VCaP (cell line): ENCODE measurements around the gene TNIK.

Experiments used
- H3K27ac ChIP-seq: fragments of 450-650 bp; 2 replicates; pipeline ENCODE4 v1.5.1; 2017
- TF ChIP-seq, protein P1 (sequence below): fragments of 450-650 bp; conservative IDR thresholded peaks from 2 replicates; pipeline ENCODE4 v1.5.1; 2017; ENCODE audit warnings: mild to moderate bottlenecking, moderate library complexity

Gene TNIK

DNA sequence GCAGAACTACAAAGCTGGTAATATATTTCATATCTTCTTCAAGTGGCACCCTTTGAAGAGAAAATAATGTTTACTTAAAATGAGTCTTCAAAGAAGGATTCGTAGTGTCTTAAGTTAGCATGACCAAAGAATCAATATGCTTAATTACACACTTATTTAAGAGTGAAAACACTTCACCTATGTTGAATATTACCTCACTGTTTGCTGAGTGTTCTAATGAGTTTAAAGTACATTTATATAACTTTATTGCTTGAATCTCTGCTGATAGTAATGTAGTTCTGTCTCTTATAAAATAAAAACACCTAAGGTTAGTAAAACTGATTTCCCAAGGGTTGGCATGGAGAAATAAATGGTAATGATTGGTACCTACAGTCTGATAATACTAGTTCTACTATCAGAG is 290.3 kb downstream of the TNIK start:
- TF ChIP-seq, protein P1, sequence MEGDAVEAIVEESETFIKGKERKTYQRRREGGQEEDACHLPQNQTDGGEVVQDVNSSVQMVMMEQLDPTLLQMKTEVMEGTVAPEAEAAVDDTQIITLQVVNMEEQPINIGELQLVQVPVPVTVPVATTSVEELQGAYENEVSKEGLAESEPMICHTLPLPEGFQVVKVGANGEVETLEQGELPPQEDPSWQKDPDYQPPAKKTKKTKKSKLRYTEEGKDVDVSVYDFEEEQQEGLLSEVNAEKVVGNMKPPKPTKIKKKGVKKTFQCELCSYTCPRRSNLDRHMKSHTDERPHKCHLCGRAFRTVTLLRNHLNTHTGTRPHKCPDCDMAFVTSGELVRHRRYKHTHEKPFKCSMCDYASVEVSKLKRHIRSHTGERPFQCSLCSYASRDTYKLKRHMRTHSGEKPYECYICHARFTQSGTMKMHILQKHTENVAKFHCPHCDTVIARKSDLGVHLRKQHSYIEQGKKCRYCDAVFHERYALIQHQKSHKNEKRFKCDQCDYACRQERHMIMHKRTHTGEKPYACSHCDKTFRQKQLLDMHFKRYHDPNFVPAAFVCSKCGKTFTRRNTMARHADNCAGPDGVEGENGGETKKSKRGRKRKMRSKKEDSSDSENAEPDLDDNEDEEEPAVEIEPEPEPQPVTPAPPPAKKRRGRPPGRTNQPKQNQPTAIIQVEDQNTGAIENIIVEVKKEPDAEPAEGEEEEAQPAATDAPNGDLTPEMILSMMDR: no peak
- H3K27ac ChIP-seq: no peak overlapping the region

DNA sequence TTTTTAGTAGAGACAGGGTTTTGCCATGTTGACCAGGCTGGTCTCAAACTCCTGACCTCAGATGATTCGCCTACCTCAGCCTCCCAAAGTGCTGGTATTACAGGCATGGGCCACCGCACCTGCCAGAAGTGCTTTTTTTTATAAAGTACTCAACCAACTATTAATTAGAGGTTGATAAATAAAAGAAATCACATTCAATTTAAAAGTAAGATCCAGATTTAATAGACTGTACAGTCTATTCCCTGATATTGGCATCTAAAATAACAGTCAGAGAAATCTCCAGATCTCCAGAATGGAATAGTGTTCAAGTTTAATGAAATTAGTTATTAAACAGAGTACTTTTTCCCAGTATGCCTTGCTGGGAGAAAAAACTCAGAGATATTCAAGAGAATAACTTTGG is 290.8 kb downstream of the TNIK start:
- TF ChIP-seq, protein P1: no peak
- H3K27ac ChIP-seq: no peak overlapping the region

DNA sequence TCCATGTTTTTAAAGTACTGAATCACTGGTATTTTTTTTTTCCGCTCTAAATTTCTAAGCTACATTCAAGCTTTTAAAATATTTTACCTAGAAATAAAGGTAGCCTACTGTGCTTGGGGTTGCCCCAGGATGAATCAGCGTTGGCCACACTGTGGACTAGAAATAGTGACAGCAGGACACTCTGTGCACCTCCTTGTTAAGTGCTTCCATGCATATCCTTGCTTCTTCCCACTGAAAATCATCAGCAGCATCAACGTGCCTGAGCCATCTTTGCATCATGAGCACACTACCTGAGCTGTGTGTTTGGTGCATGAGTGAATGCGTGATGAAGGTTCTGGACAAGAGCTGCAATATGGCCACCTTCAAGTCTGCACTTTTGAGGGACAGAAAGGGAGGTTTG is 291.7 kb downstream of the TNIK start:
- TF ChIP-seq, protein P1: no peak; the same call in 1 of the 2 replicates
- no peak overlapping the region for H3K27ac ChIP-seq

DNA sequence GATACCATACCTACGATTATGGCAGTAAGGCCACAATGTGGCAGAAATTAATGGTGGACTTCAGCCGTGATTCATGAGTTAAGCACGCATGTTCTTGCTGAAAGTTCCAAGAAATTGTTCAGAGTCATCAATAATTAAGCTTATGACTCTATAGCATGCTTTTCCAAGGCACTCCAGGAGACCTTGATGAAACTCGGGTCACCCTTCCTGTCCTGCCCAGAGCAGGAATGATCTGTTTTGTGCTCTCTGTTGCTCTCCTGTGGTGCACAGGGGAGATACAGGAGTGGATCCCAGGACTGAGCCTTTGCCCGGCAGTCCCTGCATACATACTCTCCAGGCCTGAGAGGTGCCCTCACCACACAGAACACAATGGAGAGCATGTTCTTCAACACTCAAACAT is 292.1 kb downstream of the TNIK start:
- H3K27ac ChIP-seq: no peak overlapping the region
- TF ChIP-seq, protein P1: no peak; the same call in 1 of the 2 replicates

DNA sequence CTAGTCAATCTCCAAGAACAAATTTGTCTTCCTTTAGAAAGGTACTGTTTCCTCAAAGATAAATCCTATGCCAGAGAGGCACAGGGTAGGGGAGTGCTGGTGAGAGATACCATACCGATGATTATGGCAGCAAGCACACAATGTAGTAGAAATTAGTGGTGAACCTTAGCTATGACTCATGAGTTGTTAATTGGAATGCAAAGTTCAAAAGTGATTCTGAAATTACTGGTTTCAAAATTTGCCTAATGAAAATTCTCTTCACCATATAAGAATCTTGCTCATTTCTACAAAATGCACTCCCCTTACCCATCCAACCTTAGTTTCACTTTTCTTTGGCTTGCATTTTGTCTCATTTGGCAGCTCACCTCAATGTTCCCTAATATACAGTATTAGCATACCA is 294.2 kb downstream of the TNIK start:
- TF ChIP-seq, protein P1: no peak
- H3K27ac ChIP-seq: no peak overlapping the region

DNA sequence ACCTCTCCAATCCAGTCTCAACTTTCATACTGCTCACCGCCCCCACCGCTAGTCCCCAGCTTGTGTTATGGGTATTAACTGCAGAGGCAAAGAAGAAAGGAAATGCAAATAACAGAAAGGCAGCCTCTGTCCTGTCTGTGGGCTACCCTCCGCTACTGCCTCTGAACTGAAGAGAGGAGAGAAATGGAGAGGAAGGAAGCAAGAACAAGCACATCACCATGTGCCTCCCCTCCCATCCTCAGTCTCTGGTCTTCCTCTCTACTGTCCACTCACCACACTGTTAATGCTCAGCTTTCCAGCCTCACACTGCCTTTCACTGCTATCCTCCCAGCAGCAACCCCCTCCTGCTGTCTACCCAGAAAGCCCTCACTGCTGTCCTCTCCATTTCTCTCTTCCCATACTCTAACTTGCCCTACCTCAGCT is 294.7 kb downstream of the TNIK start:
- no peak overlapping the region for H3K27ac ChIP-seq
- TF ChIP-seq, protein P1: no peak

DNA sequence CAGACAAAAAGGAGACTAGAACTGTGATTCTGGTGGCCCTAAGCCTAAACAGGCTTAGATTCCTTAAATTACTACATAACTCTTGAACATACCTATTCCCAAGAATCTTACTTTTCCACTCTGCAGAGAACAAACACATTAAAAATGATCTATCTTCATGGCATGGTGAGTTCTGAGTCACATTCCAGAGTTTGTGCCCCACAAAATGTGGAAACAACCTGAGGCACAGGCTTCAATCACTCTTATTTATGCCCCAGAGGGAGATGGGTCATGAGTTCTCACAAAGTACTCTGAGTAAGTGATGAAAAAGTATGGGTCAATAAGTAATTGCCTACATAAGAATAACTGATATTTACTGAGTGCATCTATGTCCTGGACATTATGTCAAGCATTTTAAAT is 296.1 kb downstream of the TNIK start:
- H3K27ac ChIP-seq: no peak overlapping the region
- TF ChIP-seq, protein P1: no peak
